HepG2 (cell line): ENCODE results near the gene SRP14. TPM values are rescaled to one million over a fixed set of nuclear protein-coding genes. Genes with fewer than 3 reads are reported as not detected.
A peak's percentile ranks its signal among the peaks of the same experiment; 100 is the strongest.

Experiments
- BORCS8-MEF2B ChIP-seq: sonication (generic); formaldehyde crosslinking; IDR thresholded peaks from 2 replicates; pipeline ENCODE4 v1.8.0; 2022; ENCODE audit warnings: mild to moderate bottlenecking, missing genetic modification reagents
- FOSL2 ChIP-seq: sonication (generic); formaldehyde crosslinking; IDR thresholded peaks from 2 replicates; pipeline ENCODE4 v1.4.0; 2020; ENCODE audit warnings: missing genetic modification reagents
- GPBP1L1 ChIP-seq: sonication (generic); formaldehyde crosslinking; IDR thresholded peaks from 2 replicates; pipeline ENCODE4 v1.5.0; 2020; ENCODE audit warnings: mild to moderate bottlenecking, missing genetic modification reagents
- GZF1 ChIP-seq: sonication (generic); formaldehyde crosslinking; IDR thresholded peaks from 2 replicates; pipeline ENCODE4 v1.5.1; 2020; ENCODE audit warnings: mild to moderate bottlenecking, missing genetic modification reagents
- HNRNPL ChIP-seq: fragments of 200-400 bp; formaldehyde crosslinking; IDR thresholded peaks from 2 replicates; pipeline ENCODE4 v1.6.1; 2017; ENCODE audit warnings: mild to moderate bottlenecking, low read depth, low read length
- JUN ChIP-seq: sonication (generic); formaldehyde crosslinking; IDR thresholded peaks from 2 replicates; pipeline ENCODE4 v1.4.0; 2020; ENCODE audit warnings: mild to moderate bottlenecking, missing genetic modification reagents
- KDM3A ChIP-seq: IDR thresholded peaks from 2 replicates; pipeline ENCODE4 v1.6.1; 2018; ENCODE audit warnings: low read depth, missing compliant biosample characterization
- NCOA5 ChIP-seq: sonication (generic); formaldehyde crosslinking; IDR thresholded peaks from 2 replicates; pipeline ENCODE4 v1.4.0; 2020; ENCODE audit warnings: missing genetic modification reagents
- NFE2L1 ChIP-seq: sonication (generic); formaldehyde crosslinking; IDR thresholded peaks from 2 replicates; pipeline ENCODE4 v1.4.0; 2020; ENCODE audit warnings: missing genetic modification reagents, mild to moderate bottlenecking, borderline replicate concordance
- NFIB ChIP-seq: sonication (generic); formaldehyde crosslinking; IDR thresholded peaks from 2 replicates; pipeline ENCODE4 v1.9.0; 2021; ENCODE audit warnings: missing genetic modification reagents, mild to moderate bottlenecking, borderline replicate concordance
- PBX2 ChIP-seq: IDR thresholded peaks from 2 replicates; pipeline ENCODE4 v1.6.1; 2016; ENCODE audit warnings: control low read depth
- SRY ChIP-seq: sonication (generic); formaldehyde crosslinking; IDR thresholded peaks from 2 replicates; pipeline ENCODE4 v1.8.0; 2022; ENCODE audit warnings: mild to moderate bottlenecking, missing genetic modification reagents
- TBX3 ChIP-seq: fragments of 450-650 bp; IDR thresholded peaks from 2 replicates; pipeline ENCODE4 v1.6.1; 2017; ENCODE audit warnings: antibody characterized with exemption, mild to moderate bottlenecking, inconsistent platforms, borderline replicate concordance
- ZNF205 ChIP-seq: IDR thresholded peaks from 2 replicates; pipeline ENCODE4 v1.6.1; 2018; ENCODE audit warnings: missing biosample characterization, missing genetic modification reagents
- ZNF230 ChIP-seq: sonication (generic); formaldehyde crosslinking; IDR thresholded peaks from 2 replicates; pipeline ENCODE4 v1.4.0; 2020; ENCODE audit warnings: mild to moderate bottlenecking, missing genetic modification reagents
- ZNF629 ChIP-seq: sonication (generic); formaldehyde crosslinking; conservative IDR thresholded peaks from 2 replicates; pipeline ENCODE4 v1.5.0; 2020; ENCODE audit warnings: missing genetic modification reagents
- ZNF775 ChIP-seq: sonication (generic); formaldehyde crosslinking; IDR thresholded peaks from 2 replicates; pipeline ENCODE4 v1.4.0; 2020; ENCODE audit warnings: missing genetic modification reagents, mild to moderate bottlenecking, moderate library complexity, borderline replicate concordance
- ZNF776 ChIP-seq: sonication (generic); formaldehyde crosslinking; IDR thresholded peaks from 2 replicates; pipeline ENCODE4 v1.4.0; 2020; ENCODE audit warnings: mild to moderate bottlenecking, missing genetic modification reagents
- ZNF792 ChIP-seq: IDR thresholded peaks from 2 replicates; pipeline ENCODE4 v1.6.1; 2016
- ZNF879 ChIP-seq: sonication (generic); formaldehyde crosslinking; IDR thresholded peaks from 2 replicates; pipeline ENCODE4 v1.8.1; 2023; ENCODE audit warnings: missing genetic modification reagents
- ZNF883 ChIP-seq: sonication (generic); formaldehyde crosslinking; IDR thresholded peaks from 2 replicates; pipeline ENCODE4 v1.5.1; 2020; ENCODE audit warnings: mild to moderate bottlenecking, missing genetic modification reagents; ENCODE audit errors: not compliant biosample characterization
- ZSCAN29 ChIP-seq: sonication (generic); formaldehyde crosslinking; conservative IDR thresholded peaks from 2 replicates; pipeline ENCODE4 v1.4.0; 2020; ENCODE audit warnings: mild to moderate bottlenecking, missing genetic modification reagents
- polyA plus RNA-seq, 8 experiments: library from polyadenylated mRNA; depleted of rRNA in 3 of 8; stranded (reverse) in 7 of 8; unstranded in 1 of 8; fragments of >200 nt; fragmentation: Illumina TruSeq in 4 of 8; extraction: Trizol in 4 of 8; gene quantifications; 2 replicates each; pipeline versions ENCODE4 v1.2.1 to v1.2.3, GENCODE V29; 2011 to 2016; ENCODE audit warnings: low read depth in 4 of 8, missing spikeins in 1 of 8, mixed read lengths in 1 of 8; ENCODE audit not compliant: insufficient read depth in 1 of 8
- total RNA-seq, 5 experiments: library from RNA; depleted of rRNA; stranded (reverse); fragments of >200 nt; fragmentation: Illumina TruSeq; extraction: Trizol; gene quantifications; 2 replicates each; pipeline ENCODE4 v1.2.3, GENCODE V29; 2016; ENCODE audit warnings: low read depth in 1 of 5
- TF ChIP-seq, protein P1 (sequence below): sonication (generic); formaldehyde crosslinking; IDR thresholded peaks from 2 replicates; pipeline ENCODE4 v1.4.0; 2020; ENCODE audit warnings: missing genetic modification reagents
- TF ChIP-seq, protein P2 (sequence below): sonication (generic); formaldehyde crosslinking; IDR thresholded peaks from 2 replicates; pipeline ENCODE4 v1.4.0; 2020; ENCODE audit warnings: missing genetic modification reagents; ENCODE audit errors: not compliant biosample characterization

Gene SRP14
- total and polyA plus RNA-seq, 2 of the 13 experiments (the other 11 are each of a cell fraction or from before 2014, with no cell fraction given), result 208 to 356 TPM

DNA sequence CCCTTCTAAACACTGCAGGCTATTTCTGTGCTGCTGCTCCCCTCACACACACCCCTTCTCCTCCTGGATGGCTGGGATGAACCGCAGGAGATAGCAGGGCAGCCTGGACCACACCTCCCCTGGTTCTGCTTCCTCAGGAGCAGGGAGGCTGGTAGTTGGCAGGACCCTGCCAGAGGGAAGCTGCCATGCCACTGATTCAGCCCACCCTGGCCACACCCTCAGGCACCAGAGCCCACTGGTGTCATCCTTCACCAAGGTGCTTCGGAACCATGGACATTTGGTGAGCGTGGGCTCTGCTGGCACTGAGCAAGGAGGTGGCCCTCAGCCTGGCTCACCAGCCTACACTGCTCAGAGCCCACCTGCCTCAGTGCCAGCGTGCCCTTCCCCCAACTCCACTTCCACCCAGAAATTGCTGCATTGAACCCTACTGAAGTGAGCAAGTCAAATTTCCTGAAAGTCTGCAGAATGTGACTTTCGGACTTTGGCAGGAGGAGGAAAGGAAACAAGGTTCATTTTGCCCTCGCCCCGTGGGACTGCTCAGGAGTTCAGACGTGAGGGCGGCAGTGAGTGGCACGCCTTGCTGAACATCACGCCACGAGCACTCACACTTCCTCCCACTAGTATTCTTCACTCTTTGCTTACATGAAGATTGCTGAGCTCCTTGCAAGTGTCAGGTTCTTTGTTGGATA, 43.4 kb upstream of the SRP14 start (continued):
- TF ChIP-seq, protein P1, sequence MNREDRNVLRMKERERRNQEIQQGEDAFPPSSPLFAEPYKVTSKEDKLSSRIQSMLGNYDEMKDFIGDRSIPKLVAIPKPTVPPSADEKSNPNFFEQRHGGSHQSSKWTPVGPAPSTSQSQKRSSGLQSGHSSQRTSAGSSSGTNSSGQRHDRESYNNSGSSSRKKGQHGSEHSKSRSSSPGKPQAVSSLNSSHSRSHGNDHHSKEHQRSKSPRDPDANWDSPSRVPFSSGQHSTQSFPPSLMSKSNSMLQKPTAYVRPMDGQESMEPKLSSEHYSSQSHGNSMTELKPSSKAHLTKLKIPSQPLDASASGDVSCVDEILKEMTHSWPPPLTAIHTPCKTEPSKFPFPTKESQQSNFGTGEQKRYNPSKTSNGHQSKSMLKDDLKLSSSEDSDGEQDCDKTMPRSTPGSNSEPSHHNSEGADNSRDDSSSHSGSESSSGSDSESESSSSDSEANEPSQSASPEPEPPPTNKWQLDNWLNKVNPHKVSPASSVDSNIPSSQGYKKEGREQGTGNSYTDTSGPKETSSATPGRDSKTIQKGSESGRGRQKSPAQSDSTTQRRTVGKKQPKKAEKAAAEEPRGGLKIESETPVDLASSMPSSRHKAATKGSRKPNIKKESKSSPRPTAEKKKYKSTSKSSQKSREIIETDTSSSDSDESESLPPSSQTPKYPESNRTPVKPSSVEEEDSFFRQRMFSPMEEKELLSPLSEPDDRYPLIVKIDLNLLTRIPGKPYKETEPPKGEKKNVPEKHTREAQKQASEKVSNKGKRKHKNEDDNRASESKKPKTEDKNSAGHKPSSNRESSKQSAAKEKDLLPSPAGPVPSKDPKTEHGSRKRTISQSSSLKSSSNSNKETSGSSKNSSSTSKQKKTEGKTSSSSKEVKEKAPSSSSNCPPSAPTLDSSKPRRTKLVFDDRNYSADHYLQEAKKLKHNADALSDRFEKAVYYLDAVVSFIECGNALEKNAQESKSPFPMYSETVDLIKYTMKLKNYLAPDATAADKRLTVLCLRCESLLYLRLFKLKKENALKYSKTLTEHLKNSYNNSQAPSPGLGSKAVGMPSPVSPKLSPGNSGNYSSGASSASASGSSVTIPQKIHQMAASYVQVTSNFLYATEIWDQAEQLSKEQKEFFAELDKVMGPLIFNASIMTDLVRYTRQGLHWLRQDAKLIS (CRISPR knock-in tag), result no peak
- TF ChIP-seq ZNF792 (CRISPR knock-in tag) (no peak), ZNF775 (CRISPR knock-in tag) (no peak), ZNF879 (CRISPR knock-in tag) (no peak), ZNF629 (CRISPR knock-in tag) (no peak), BORCS8-MEF2B (CRISPR knock-in tag) (no peak), HNRNPL (peak; percentile 72; the same call in 1 of the 2 replicates), ZNF205 (no peak), ZSCAN29 (CRISPR knock-in tag) (no peak), ZNF883 (CRISPR knock-in tag) (peak; percentile 53), GZF1 (no peak), NCOA5 (CRISPR knock-in tag) (no peak), NFIB (no peak), NFE2L1 (CRISPR knock-in tag) (no peak), GPBP1L1 (CRISPR knock-in tag) (no peak), JUN (CRISPR knock-in tag) (no peak), ZNF776 (CRISPR knock-in tag) (no peak), SRY (no peak), ZNF230 (CRISPR knock-in tag) (no peak), PBX2 (CRISPR knock-in tag) (no peak), FOSL2 (CRISPR knock-in tag) (no peak; the same call in 1 of the 2 replicates), KDM3A (CRISPR knock-in tag) (no peak), TBX3 (no peak)
- TF ChIP-seq, protein P2, sequence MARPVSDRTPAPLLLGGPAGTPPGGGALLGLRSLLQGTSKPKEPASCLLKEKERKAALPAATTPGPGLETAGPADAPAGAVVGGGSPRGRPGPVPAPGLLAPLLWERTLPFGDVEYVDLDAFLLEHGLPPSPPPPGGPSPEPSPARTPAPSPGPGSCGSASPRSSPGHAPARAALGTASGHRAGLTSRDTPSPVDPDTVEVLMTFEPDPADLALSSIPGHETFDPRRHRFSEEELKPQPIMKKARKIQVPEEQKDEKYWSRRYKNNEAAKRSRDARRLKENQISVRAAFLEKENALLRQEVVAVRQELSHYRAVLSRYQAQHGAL (CRISPR knock-in tag), result no peak
